ENCODE measurements around the gene SKA3.

The SKA3 gene

GRCh38 chr13:21115231-21115630 is 61.1 kb downstream of the SKA3 start:
- DNase-seq (ENCODE audit: low read depth) = no peak

GRCh38 chr13:21111546-21111945 is 64.8 kb downstream of the SKA3 start:
- DNase-seq (ENCODE audit: low read depth) = no peak

- no peak for DNase-seq (ENCODE audit: low read depth)
Observed at GRCh38 chr13:21109168-21109567, 67.2 kb downstream of the SKA3 start.

- peak; percentile 78 for DNase-seq (ENCODE audit: low read depth)
Observed at GRCh38 chr13:21106089-21106488, 70.3 kb downstream of the SKA3 start.

- DNase-seq (ENCODE audit: low read depth) = no peak
Observed at GRCh38 chr13:21104199-21105019, 71.9 kb downstream of the SKA3 start.

Data from ELR (cell line).